Cardiac muscle cell (in vitro differentiated cells and primary cell): Measurements from ENCODE around the gene OTOP1. TPM values are rescaled to one million over a fixed set of nuclear protein-coding genes. Genes with fewer than 3 reads are reported as not detected.
"Not testable (repeated sequence)": the region's sequence is repeated elsewhere in the genome, so short reads cannot be mapped to it uniquely, and the experiment has no call there.

Experiments used
- DNase-seq, 2 donors: peaks; one replicate each; pipeline versions ENCODE4 v3.0.0 to v3.0.0-alpha.2; 2010 to 2017; ENCODE audit warnings: low read depth in 1 of 2, low spot score in 1 of 2
- H3K27ac ChIP-seq: fragments of 200-600 bp; sonication (generic); 2 replicates; pipeline ENCODE4 v1.5.1; 2016
- H3K27me3 ChIP-seq: fragments of 200-600 bp; sonication (generic); 2 replicates; pipeline ENCODE4 v1.6.0; 2016; ENCODE audit warnings: control low read depth
- H3K36me3 ChIP-seq: fragments of 200-600 bp; sonication (generic); 2 replicates; pipeline ENCODE4 v1.5.1; 2016; ENCODE audit warnings: control low read depth
- H3K4me1 ChIP-seq: fragments of 200-600 bp; sonication (generic); 2 replicates; pipeline ENCODE4 v1.8.1; 2017; ENCODE audit warnings: low read depth, mild to moderate bottlenecking, mixed run types
- H3K4me3 ChIP-seq: fragments of 200-600 bp; sonication (generic); 2 replicates; pipeline ENCODE4 v1.5.1; 2016; ENCODE audit warnings: mild to moderate bottlenecking
- H3K9me3 ChIP-seq: fragments of 200-600 bp; sonication (generic); 2 replicates; pipeline ENCODE4 v1.5.1; 2017; ENCODE audit warnings: low read depth, mild to moderate bottlenecking, control low read depth
- polyA plus RNA-seq: library from polyadenylated mRNA; unstranded; fragments of >200 nt; fragmentation: Nextera tagmentation; extraction: Ambion mirVana; gene quantifications from 2 replicates; pipeline ENCODE4 v1.2.1, GENCODE V29; 2016
- total RNA-seq: library from RNA; depleted of rRNA; stranded (reverse); fragments of >200 nt; gene quantifications from 2 replicates; pipeline ENCODE4 v1.2.3, GENCODE V29; 2016
- TF ChIP-seq, protein P1 (sequence below): IDR thresholded peaks from 2 replicates; pipeline ENCODE4 v1.5.1; 2012; ENCODE audit warnings: low read depth, mild to moderate bottlenecking, low read length

OTOP1 gene
- total and polyA plus RNA-seq, 2 experiments from 2014 or later = not detected

DNA sequence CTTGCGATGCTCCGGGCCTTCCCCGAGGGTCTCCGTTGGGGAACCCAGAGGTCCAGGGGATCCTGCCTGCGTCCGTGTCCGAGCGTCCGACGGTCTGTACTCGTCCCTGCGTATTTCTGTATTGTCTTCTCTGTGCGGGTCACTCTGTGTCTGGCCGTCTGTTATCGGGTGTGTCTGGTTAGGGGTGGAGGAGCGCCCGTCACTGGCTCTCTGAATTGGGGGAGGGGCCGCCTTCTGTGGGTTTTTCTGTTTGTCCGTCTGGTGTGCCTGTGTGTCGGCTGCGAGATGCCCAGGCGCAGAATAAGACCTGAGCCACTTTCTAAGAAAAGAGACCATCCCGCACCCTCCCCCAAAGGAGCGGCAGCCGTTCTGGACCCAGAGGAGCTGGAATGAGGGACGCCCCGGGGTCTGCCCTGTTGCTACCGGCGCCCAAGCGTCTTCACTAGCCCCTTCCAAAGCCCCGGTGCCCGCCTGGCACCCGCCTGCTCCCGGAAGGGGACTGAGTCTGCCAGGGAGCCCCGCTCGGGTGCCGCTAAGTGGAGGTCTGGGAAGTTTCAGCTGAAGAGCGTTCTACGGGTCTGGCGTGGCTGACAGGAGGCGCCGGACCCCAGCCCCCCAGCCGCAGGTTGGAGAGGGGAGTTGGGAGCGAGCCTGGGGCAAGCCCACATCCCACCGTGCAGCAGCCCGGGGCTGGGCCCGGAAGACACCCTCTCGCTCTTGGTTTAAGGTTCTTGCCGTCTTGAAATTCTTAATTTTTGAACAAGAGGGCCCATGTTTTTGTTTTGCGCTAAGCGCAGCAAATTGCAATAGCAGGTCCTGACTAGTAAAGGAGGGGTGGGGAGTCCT is 1.0 kb upstream of the OTOP1 start:
- TF ChIP-seq, protein P1, sequence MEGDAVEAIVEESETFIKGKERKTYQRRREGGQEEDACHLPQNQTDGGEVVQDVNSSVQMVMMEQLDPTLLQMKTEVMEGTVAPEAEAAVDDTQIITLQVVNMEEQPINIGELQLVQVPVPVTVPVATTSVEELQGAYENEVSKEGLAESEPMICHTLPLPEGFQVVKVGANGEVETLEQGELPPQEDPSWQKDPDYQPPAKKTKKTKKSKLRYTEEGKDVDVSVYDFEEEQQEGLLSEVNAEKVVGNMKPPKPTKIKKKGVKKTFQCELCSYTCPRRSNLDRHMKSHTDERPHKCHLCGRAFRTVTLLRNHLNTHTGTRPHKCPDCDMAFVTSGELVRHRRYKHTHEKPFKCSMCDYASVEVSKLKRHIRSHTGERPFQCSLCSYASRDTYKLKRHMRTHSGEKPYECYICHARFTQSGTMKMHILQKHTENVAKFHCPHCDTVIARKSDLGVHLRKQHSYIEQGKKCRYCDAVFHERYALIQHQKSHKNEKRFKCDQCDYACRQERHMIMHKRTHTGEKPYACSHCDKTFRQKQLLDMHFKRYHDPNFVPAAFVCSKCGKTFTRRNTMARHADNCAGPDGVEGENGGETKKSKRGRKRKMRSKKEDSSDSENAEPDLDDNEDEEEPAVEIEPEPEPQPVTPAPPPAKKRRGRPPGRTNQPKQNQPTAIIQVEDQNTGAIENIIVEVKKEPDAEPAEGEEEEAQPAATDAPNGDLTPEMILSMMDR = no peak
- H3K36me3 ChIP-seq = no peaks in the 10 kb centered on the region
- DNase-seq = no peak
- no peaks in the 10 kb centered on the region for H3K9me3 ChIP-seq
- H3K27ac ChIP-seq = no peak overlapping the region
- H3K4me1 ChIP-seq = no peaks in the 10 kb centered on the region
- H3K4me3 ChIP-seq = no peak overlapping the region
- H3K27me3 ChIP-seq = peaks cover 82% of the 10 kb centered on the region

DNA sequence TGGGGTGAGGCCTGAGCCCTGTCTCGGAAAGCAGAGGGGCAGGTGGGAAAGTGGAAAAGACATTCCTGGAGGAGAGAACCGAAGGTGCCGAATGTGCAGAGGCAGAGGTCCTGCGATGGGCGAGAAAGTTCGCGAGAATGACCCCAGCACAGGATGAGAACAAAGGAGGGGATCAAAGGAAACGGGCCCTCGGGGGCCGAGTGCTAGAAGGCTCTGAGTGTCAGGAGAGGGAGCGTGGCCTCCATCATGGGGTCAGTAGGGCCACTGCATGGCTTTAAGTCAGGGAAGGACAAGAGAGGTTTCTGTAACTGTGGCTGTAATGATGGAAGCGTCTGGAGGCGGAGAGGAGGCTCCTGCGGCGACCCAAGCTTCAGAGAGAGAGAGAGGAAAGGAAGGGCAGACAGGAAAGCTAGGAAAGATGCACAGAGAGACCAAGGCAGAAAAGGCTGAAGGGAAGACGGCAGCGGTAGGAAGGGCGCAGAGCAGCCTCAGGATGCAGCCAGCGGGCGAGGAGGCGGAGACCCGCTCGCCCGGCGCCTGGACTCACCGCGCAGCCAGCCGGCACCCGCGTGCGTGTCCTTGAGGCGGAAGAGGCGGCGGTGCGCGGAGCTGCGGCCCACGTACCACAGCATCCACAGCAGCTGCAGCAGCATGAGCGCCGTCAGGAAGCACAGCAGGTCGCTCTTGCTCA is 669 bp downstream of the OTOP1 start:
- peak in 1 of 2 donors; percentile 23 for DNase-seq
- H3K27ac ChIP-seq = no peak overlapping the region
- H3K27me3 ChIP-seq = peaks cover 97% of the 10 kb centered on the region
- H3K36me3 ChIP-seq = no peaks in the 10 kb centered on the region
- no peaks in the 10 kb centered on the region for H3K9me3 ChIP-seq
- H3K4me1 ChIP-seq = no peaks in the 10 kb centered on the region
- TF ChIP-seq, protein P1 = no peak
- H3K4me3 ChIP-seq = no peak overlapping the region

DNA sequence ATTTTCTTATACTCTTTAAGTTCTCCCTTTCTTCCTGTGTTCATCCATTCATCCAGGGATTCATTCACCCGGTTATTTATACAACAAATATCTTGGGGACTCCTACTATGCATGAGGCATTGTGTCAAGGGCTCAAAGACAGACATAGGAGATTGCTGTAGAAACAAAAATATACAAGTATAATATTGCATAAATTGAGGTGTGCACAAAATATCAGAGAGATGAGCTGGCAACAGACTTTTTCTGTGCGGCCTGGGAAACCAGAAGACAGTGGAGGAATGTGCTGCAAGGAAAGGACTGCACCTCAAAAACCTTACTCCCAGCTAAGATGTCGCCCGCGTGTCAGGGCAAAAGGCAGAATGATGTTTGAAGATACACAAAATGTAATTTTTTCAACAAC is 9.6 kb downstream of the OTOP1 start:
- no peak for DNase-seq
- Histone ChIP-seq H3K27me3 (peaks cover 33% of the 10 kb centered on the region), H3K4me1 (no peaks in the 10 kb centered on the region), H3K27ac (no peak overlapping the region), H3K9me3 (no peaks in the 10 kb centered on the region), H3K36me3 (no peaks in the 10 kb centered on the region), H3K4me3 (no peak overlapping the region)
- TF ChIP-seq, protein P1 = no peak

DNA sequence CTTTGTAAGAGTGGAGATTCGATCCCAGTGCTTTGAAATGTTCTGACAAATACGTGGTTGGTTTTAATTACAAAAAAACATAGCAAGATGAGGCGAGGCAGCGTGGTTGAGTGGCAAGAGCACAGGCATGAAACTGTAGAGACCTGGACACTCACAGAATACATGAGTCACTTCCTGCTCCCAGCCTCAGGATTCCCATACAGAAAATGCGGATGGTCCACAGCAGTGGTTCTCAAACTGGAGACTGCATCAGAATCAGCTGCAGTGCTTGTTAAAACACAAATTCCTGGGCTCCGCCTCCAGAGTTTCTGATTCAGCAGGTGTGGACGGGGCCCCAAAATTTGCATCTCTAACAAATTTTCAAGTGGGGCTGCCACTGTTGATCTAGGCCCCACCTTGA is 10.1 kb downstream of the OTOP1 start:
- Histone ChIP-seq H3K9me3 (no peaks in the 10 kb centered on the region), H3K36me3 (no peaks in the 10 kb centered on the region), H3K4me3 (no peak overlapping the region), H3K4me1 (no peaks in the 10 kb centered on the region), H3K27ac (no peak overlapping the region), H3K27me3 (peaks cover 31% of the 10 kb centered on the region)
- TF ChIP-seq, protein P1 = no peak
- DNase-seq = peak in 1 of 2 donors; percentile 26

DNA sequence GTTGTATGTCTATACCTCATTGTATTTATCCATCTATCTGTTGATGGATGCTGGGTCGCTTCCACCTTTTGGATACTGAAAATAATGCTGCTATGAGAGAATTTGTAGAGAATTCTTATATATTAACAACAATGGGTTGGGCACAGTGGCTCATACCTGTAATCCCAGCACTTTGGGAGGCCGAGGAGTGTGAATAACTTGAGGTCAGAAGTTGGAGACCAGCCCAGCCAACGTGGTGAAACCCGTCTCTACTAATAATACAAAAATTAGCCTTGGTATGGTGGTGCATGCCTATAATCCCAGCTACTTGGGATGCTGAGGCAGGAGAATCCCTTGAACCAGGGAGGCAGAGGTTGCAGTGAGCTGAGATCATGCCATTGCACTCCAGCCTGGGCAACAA is 13.1 kb downstream of the OTOP1 start:
- not testable (repeated sequence) for H3K27ac ChIP-seq, H3K4me1 ChIP-seq, H3K9me3 ChIP-seq, H3K36me3 ChIP-seq, H3K4me3 ChIP-seq, DNase-seq
- H3K27me3 ChIP-seq = peaks cover 32% of the 10 kb centered on the region

DNA sequence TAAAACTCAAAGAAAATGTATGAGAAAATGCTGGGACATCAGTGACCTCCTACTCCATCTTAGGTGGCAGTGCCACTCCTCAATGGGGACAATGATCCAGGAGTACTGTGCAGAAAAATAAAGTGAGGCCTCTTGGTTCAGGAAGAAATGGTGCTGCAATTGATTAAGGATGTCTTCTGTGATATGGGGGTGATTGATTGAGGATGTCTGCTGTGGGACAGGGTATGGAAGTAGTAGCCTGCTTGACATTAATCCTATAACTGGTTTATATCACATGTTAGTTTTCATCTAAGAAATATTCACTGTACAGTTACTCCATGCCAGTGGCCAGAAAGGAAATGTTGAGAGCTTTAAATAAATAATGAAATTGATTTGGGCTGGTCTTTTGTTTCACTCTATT is 20.5 kb downstream of the OTOP1 start:
- peaks cover 32% of the 10 kb centered on the region for H3K27me3 ChIP-seq
- no peaks in the 10 kb centered on the region for H3K4me1 ChIP-seq
- no peaks in the 10 kb centered on the region for H3K9me3 ChIP-seq
- no peak overlapping the region for H3K27ac ChIP-seq
- TF ChIP-seq, protein P1 = no peak
- H3K4me3 ChIP-seq = no peak overlapping the region
- H3K36me3 ChIP-seq = no peaks in the 10 kb centered on the region
- DNase-seq = no peak
